ENCODE data around the gene MPEG1.

DNA sequence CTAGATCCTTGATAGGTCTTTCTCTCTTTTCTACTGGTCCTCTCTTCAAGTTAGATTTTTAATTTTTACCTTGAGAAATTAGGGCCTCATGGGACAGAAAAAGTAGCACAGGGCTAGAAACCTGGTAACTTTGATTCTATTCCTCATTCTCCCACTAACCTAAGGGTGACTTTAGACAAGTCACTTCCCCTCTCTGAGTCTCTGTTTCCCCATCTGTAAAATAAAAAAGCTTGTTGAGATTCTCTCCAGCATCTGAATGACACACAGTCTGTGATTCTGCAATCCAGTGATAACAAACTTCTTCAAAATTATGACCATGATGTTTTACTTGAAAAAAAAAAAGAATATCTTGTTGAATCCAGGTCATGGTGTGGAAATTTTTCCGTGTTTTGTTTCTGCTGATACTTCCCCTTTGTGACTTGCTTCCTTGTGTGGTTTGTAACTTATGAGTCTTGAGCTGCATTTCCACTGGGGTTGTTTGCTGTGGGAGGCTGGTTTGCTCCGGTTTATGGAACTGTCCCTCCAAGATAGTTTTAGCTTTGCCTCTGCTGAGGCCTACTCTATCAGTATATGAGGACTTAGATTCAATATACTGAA lies 9.8 kb upstream of the MPEG1 start:
- TF ChIP-seq, protein P1, sequence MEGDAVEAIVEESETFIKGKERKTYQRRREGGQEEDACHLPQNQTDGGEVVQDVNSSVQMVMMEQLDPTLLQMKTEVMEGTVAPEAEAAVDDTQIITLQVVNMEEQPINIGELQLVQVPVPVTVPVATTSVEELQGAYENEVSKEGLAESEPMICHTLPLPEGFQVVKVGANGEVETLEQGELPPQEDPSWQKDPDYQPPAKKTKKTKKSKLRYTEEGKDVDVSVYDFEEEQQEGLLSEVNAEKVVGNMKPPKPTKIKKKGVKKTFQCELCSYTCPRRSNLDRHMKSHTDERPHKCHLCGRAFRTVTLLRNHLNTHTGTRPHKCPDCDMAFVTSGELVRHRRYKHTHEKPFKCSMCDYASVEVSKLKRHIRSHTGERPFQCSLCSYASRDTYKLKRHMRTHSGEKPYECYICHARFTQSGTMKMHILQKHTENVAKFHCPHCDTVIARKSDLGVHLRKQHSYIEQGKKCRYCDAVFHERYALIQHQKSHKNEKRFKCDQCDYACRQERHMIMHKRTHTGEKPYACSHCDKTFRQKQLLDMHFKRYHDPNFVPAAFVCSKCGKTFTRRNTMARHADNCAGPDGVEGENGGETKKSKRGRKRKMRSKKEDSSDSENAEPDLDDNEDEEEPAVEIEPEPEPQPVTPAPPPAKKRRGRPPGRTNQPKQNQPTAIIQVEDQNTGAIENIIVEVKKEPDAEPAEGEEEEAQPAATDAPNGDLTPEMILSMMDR (IDR thresholded peaks at IDR 0.05): no peak
- TF ChIP-seq POLR2A (IDR thresholded peaks at IDR 0.05): no peak
